NCI-H748 (cell line): ENCODE measurements around the gene PAX4.
A peak's percentile ranks its signal among the peaks of the same experiment; 100 is the strongest.
"Not testable (repeated sequence)": the region's sequence is repeated elsewhere in the genome, so short reads cannot be mapped to it uniquely, and the experiment has no call there.

Experiments used
- DNase-seq: peaks from one replicate; lab custom pipeline; 2025; ENCODE audit not compliant: unreplicated experiment; lab: John Stamatoyannopoulos, UW

Gene PAX4

GRCh38 chr7:127586346-127586745, 31.6 kb downstream of the PAX4 start:
- DNase-seq, result no peak

GRCh38 chr7:127585044-127585953, 32.6 kb downstream of the PAX4 start, which contains the start of gene GCC1:
TSS of gene GCC1 (minus strand) at chr7:127585596. CDS start at chr7:127585182, 414 bp downstream.
- peak; percentile 89 for DNase-seq

- DNase-seq, result no peak
These were observed 33.3 kb downstream of the PAX4 start for GRCh38 chr7:127584648-127585043.

- DNase-seq, result no peak
These were observed 35.6 kb downstream of the PAX4 start for GRCh38 chr7:127582361-127582760.

GRCh38 chr7:127581716-127582115, 36.2 kb downstream of the PAX4 start:
- DNase-seq, result no peak

GRCh38 chr7:127580612-127581011, 37.3 kb downstream of the PAX4 start:
- DNase-seq, result no peak

- no peak for DNase-seq
These were observed 39.1 kb downstream of the PAX4 start for GRCh38 chr7:127578711-127579275.

GRCh38 chr7:127578036-127578684, 39.8 kb downstream of the PAX4 start:
- DNase-seq, result no peak

- no peak for DNase-seq
These were observed 46.0 kb downstream of the PAX4 start for GRCh38 chr7:127571741-127572505.

- DNase-seq, result not testable (repeated sequence)
These were observed 49.9 kb downstream of the PAX4 start for GRCh38 chr7:127568034-127568433.

GRCh38 chr7:127566242-127566641, 51.7 kb downstream of the PAX4 start:
- DNase-seq, result no peak
